Gastroesophageal sphincter (tissue), 2 donors: ENCODE measurements around the gene UNC93A.

Experiments
- POLR2A ChIP-seq, 2 donors: fragments of 450-650 bp; IDR thresholded peaks; one replicate each; pipeline ENCODE4 v1.6.1; 2017; ENCODE audit warnings: antibody characterized with exemption in 2 of 2, mild to moderate bottlenecking in 2 of 2, moderate library complexity in 1 of 2
- POLR2AphosphoS5 ChIP-seq: sonication (generic); formaldehyde crosslinking; IDR thresholded peaks from one replicate; pipeline ENCODE4 v1.6.1; 2017; ENCODE audit warnings: antibody characterized with exemption

DNA sequence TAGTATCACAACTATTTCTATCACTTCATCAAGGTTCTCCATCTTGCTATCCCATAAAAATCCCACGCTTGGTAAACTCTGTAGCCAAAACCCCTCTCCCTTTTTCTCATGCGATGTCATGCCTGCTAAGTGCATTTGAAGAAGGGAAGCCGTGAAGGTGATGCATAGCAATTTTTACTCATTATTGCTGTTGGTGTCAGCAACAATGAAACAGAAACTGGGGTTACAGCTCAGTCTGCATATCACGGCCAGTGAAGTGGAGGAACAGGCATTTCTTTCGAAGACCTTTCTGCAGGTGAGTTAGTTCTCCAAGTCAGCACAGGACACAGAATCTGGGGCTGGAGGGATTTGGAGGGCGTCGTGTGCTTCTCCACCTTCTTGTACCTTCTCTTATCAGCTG, 5.8 kb downstream of the UNC93A start:
- TF ChIP-seq POLR2A (IDR thresholded peaks at IDR 0.05) = no peak
- no peak for TF ChIP-seq POLR2AphosphoS5
